HG02852 (cell line): ENCODE measurements around the gene RBM14.
A peak's percentile ranks its signal among the peaks of the same experiment; 100 is the strongest.
"Not testable (repeated sequence)": the region's sequence is repeated elsewhere in the genome, so short reads cannot be mapped to it uniquely, and the experiment has no call there.

ENCODE experiments used
- ATAC-seq: cut with Tn5 transposase; IDR thresholded peaks from one replicate; pipeline ENCODE4 v1.9.1; 2021; ENCODE audit warnings: mild to moderate bottlenecking, moderate library complexity; ENCODE audit not compliant: unreplicated experiment

RBM14 gene, protein sequence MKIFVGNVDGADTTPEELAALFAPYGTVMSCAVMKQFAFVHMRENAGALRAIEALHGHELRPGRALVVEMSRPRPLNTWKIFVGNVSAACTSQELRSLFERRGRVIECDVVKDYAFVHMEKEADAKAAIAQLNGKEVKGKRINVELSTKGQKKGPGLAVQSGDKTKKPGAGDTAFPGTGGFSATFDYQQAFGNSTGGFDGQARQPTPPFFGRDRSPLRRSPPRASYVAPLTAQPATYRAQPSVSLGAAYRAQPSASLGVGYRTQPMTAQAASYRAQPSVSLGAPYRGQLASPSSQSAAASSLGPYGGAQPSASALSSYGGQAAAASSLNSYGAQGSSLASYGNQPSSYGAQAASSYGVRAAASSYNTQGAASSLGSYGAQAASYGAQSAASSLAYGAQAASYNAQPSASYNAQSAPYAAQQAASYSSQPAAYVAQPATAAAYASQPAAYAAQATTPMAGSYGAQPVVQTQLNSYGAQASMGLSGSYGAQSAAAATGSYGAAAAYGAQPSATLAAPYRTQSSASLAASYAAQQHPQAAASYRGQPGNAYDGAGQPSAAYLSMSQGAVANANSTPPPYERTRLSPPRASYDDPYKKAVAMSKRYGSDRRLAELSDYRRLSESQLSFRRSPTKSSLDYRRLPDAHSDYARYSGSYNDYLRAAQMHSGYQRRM

DNA sequence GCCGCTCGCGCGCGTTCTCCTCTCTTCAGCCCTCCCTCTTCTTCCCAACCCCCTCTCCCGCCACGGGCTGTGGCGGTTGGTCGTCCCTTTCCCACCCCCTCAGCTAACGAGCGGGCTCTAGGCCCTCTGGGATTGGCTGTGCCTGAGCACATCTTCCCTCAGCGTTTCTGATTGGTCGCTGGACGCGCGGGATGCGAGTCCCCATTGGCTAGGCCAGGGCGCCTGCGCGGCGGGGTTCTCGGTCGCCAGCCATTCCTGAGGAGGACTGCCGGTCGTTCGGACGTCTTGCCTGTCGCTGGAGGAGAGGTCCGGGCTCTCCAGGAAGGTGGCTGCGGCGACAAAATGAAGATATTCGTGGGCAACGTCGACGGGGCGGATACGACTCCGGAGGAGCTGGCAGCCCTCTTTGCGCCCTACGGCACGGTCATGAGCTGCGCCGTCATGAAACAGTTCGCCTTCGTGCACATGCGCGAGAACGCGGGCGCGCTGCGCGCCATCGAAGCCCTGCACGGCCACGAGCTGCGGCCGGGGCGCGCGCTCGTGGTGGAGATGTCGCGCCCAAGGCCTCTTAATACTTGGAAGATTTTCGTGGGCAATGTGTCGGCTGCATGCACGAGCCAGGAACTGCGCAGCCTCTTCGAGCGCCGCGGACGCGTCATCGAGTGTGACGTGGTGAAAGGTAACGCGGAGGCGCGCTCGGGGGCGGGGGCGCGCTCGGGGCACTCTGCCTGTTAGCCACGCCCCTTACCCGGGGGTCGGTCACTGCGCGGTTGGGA is at the start of gene RBM14:
RBM14 (plus strand) TSS at position 252 of the 776 bp plus-strand sequence; CDS start at position 343, 91 bp downstream.
- peak; percentile 89 for ATAC-seq

GRCh38 chr11:66567787-66568123 is 48.7 kb upstream of the RBM14 start:
- no peak for ATAC-seq

- ATAC-seq = no peak
Observed at GRCh38 chr11:66568124-66568916, 48.1 kb upstream of the RBM14 start, which contains the start of gene CTSF. Gene CTSF, minus strand, starts transcription at chr11:66568606. Its CDS starts 120 bp downstream, at chr11:66568486.

DNA sequence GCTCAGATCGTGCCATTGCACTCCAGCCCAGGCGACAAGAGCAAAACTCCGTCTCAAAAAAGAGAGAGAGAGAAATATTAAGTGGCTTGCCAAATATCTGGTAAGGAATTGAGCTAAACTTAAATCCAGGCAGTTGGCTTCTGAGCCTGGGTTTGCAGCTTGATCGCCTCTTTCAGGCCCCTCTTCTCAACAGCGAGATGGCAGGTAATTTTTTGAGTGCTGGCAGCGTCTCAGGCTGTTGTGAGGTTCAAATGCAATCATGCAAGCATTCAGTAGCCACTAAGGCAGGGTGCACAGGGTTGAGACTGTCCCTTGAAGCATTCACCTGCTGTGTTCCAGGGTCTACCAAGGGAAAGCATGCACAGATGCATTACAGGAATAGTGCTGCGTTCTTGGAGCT is 47.4 kb upstream of the RBM14 start:
- ATAC-seq = no peak

- ATAC-seq = no peak
Observed at GRCh38 chr11:66570079-66570849, 46.2 kb upstream of the RBM14 start.

GRCh38 chr11:66570850-66571180 is 45.6 kb upstream of the RBM14 start:
- no peak for ATAC-seq

DNA sequence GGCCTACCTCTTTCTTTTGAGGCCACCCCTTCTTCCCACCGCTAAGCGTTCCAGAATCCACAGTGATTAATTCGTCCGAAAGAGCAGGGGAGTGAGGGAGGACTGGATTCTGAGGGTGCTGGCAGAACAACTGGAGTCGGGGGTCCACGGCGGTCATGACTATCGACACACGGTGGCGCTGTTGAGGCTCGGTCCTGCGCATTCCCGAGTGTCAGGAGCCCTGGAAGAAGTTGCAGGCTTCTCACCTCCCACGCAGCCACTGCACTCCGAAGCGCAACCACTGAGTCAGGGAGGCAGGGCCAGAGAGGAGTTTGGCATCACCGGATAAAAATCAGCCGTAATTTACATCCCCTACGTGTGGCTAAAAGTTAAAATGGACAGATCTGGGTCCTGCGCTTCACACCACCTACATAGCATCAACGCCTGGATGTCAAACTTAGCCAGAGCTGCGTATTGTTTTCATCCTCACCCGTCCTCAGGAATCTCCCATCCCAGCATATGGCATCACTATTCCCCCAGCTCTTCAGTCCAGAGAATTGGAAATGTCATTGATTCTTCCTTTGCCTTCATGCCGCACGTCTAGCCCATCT is 37.3 kb upstream of the RBM14 start:
- no peak for ATAC-seq

- ATAC-seq = no peak
Observed at GRCh38 chr11:66580803-66581202, 35.6 kb upstream of the RBM14 start.

DNA sequence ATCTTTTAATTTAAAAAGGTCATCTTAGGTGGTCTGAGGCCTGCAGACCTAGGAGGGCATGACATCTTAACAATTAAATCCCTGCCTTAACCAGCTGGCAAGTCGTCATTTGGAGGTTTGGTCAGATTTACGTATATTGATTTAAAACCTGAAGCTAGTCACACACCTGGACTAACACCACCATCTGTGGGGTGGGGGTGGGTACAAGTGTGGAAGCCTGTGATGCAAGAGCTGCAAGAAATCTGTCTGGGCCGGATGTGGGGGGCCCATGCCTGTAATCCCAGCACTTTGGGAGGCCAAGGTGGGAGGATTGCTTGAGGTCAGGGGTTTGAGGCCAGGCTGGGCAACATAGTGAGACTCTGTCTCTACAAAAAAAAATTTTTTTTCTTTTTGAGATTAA is 35.2 kb upstream of the RBM14 start:
- ATAC-seq = no peak

GRCh38 chr11:66582565-66583147 is 33.8 kb upstream of the RBM14 start:
- not testable (repeated sequence) for ATAC-seq

GRCh38 chr11:66585447-66585846 is 31.0 kb upstream of the RBM14 start:
- ATAC-seq = not testable (repeated sequence)

DNA sequence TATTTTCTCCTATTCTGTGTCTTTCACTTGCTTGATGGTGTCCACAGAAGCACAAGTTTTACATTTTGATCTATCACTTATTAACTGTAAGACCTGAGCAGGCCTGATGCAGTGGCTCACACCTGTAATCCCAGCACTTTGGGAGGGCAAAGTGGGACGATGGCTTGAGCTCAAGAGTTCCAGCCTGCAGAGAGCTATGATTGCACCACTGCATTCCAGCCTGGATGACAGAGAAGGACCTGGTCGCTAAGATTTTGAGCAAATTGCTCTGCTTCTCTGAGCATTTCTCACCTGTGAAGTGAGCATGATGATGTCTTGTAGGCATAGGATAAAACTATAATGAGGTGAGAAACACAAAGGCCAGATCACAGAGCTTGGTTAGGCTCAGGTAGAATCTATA is 30.3 kb upstream of the RBM14 start:
- no peak for ATAC-seq

- ATAC-seq = not testable (repeated sequence)
Observed at GRCh38 chr11:66589315-66589714, 27.1 kb upstream of the RBM14 start.

- no peak for ATAC-seq
Observed at GRCh38 chr11:66589996-66590675, 26.3 kb upstream of the RBM14 start.

- no peak for ATAC-seq
Observed at GRCh38 chr11:66591175-66591574, 25.3 kb upstream of the RBM14 start.

DNA sequence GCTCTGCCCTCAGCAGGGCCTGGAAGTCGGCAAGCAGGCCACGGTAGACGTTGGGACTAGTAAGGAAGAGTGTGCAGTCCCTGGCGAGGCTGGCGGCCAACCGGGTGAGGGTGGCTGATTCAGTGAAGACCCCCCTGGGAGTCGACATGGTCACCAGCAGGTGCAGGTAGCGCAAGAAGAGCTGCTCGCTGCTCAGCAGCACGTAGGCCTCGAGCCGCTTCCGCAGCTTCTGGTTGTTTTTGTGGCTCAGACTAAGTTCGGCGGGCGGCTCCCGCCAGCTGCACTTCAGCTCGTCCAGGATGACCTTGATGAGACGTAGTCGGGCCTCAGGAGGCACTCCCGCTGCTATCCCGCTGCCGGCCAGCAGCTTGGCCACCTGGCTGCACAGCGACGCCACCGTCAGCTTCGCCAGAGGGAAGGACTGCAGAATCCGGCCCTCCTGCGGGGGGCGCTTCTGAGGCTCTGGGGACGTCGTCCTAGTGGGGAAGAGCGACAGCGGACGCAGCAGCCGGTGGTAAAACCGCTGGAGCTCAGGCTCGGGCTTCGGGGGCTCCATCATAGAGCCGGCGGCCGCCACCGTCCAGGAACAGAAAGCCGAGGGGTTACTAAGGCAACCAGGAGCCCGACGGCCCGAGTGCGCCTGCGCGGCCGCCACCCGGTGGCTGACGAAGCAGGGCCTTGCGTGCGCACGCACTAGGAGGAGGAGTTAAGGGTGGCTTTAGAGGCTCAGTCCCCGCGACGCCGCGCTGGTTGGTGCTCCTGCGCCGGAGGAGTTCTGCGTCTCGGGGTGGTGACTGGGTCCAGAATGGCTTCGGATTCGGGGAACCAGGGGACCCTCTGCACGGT is 23.8 kb upstream of the RBM14 start, which contains the start of the genes CCDC87 and CCS:
CCDC87 (minus strand) TSS at position 607 of the 846 bp plus-strand sequence; CDS start at position 559, 48 bp downstream.
CCS (plus strand) TSS at position 729 of the 846 bp plus-strand sequence; CDS start at position 806, 77 bp downstream.
- peak; percentile 90 for ATAC-seq

GRCh38 chr11:66593303-66593635 is 23.2 kb upstream of the RBM14 start:
- no peak for ATAC-seq

DNA sequence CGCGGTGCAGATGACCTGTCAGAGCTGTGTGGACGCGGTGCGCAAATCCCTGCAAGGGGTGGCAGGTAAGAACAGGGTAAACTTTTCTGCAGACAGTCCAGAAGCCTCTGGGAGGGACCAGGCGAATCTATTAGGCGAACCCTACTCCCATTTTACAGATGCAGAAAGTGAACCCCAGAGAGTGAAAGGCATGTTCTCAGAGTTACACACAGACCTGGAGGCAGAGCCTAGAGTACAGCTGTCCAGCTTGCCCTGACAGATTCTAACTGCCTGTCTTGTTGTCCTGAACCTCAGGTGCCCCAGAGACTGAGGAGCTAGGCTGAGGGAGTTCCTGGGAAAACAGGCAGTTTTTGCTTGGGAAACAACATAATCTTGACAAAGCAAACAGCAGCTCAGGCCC is 22.8 kb upstream of the RBM14 start:
- no peak for ATAC-seq
